HG03108 (cell line): Measurements from ENCODE around the gene SDHAF3.
"Not testable (repeated sequence)": the region's sequence is repeated elsewhere in the genome, so short reads cannot be mapped to it uniquely, and the experiment has no call there.

ENCODE experiments used
- ATAC-seq: cut with Tn5 transposase; IDR thresholded peaks from one replicate; pipeline ENCODE4 v1.9.1; 2021; ENCODE audit warnings: moderate library complexity; ENCODE audit not compliant: unreplicated experiment

Gene SDHAF3

DNA sequence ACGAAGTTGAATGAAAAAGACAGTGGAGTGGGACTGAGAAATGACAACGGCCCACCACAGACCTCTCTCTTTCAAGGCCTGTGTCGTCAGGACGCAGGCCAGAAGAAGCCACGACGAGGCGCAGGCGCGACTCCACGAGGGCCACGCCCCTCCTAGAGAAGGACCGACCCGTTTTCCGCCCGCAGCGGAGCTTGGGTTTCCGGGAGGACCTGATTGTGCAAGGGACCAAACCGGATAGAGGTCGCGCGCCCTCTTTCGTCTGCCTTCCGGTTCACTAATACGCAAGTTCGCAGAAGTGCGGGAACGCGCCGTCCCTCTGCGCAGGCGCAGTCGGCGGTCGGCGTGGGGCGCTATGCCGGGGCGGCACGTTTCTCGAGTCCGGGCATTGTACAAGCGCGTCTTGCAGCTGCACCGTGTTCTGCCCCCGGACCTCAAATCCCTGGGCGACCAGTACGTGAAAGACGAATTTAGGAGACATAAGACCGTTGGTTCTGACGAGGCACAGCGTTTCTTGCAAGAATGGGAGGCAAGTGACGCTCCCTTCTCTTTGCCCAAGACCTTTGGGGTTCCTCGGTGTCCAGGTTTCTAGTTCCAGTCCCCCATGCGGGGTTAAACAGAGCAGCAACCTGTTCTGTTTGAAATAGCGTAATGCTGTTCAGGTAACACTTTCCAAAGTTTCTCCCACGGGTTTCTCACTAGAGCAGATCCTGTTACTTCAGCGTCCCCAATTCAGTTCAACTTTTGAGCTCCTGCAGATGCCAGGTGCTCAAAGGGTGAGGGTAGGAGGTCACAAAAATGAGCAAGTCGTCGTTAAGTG lies at the start of gene SDHAF3:
Gene SDHAF3, plus strand, starts transcription at position 327 of the 817 bp plus-strand sequence. Its CDS starts 26 bp downstream, at position 353.
- ATAC-seq = peak; percentile 97

DNA sequence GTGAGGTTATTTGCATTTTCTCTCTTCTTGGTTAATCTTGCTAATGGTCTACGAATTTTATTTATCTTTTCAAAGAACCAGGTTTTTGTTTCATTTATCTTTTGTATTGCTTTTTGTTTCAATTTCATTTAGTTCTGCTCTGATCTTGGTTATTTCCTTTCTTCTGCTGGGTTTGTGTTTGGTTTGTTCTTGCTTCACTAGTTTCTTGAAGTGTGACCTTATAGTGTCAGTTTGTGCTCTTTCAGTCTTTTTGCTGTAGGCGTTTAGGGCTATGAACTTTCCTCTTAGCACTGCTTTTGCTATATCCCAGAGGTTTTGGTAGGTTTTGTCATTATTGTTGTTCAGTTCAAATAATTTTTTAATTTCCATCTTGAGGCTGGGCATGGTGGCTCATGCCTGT lies 45.5 kb upstream of the SDHAF3 start:
- not testable (repeated sequence) for ATAC-seq

DNA sequence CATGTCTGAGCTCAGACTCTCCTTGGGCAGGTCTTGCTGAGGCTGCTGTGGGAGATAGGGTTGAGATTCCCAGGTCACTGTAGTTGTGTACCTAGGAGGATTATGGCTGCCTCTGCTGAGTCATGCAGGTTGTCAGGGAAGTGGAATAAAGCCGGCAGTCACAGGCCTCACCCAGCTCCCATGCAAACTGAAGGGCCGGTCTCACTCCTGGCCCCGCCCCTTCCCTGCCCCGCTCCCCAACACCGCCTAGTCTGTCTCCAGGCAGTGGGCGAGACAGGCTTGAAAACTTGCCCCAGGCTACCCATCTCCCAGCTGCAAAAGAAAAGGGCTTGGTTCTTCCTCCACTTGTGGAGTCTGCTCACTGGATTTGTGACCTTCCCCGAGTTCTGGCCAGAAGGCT lies 41.6 kb upstream of the SDHAF3 start:
- ATAC-seq = no peak

DNA sequence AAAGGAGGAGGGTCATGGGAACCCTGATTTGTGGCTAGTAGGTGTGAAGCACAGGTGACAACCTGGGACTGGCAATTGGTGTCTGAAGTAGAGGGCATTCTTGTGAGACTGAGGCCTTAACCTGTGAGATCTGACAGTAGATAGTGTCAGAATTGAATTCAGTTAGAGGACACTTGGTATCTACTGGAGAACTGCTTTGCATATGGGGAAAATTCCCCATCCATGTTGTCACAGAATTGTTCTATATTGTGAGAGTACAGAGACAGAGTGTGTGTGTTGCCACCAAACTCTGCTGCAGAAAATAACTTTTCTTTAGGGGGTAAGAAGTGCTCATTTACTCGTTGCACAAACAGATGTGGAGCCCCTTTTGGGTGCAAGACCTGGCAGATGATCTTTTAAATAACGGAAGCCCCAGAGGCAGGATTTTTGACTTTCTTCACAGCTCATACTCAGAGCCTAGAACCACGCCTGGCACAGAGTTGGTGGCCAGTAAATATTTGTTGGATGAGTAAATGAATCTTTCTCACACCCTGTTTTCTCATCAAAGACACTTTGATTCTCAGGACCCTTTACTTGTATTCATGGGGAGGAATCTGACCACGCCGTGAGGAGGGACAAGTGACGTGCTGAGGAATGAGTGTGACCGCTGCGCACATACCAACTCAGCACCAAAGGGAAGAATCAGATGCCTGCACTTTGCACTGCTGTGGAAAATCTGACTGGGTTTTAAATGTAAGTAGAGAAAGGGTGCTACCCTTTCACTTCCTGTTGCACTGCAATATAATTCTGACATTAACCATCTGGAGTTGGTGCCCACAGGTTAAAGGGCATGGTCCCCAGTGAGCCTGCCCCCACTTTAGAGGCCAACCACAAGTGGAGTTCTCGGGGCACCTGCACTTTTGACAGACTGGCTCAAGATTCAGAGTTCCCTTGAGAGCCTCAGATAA lies 39.2 kb upstream of the SDHAF3 start:
- no peak for ATAC-seq

DNA sequence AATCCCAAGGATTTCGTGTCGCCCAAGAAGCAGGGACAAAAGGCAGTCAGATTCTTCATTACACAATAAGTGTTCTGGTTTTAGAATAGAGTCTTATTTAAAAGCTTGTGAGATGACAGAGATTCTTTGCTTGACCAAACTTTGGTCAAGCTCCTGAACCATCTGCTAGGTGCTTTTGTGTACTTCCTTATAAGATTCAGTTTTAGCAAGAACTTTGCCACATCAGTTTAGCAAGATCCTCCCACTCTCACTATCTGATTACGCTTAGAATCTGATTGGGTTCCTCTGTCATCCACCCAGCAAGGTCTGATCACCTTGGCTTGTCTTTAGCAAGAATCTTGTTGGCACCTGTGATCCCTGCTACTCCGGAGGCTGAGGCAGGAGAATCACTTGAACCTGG lies 38.2 kb upstream of the SDHAF3 start:
- no peak for ATAC-seq

DNA sequence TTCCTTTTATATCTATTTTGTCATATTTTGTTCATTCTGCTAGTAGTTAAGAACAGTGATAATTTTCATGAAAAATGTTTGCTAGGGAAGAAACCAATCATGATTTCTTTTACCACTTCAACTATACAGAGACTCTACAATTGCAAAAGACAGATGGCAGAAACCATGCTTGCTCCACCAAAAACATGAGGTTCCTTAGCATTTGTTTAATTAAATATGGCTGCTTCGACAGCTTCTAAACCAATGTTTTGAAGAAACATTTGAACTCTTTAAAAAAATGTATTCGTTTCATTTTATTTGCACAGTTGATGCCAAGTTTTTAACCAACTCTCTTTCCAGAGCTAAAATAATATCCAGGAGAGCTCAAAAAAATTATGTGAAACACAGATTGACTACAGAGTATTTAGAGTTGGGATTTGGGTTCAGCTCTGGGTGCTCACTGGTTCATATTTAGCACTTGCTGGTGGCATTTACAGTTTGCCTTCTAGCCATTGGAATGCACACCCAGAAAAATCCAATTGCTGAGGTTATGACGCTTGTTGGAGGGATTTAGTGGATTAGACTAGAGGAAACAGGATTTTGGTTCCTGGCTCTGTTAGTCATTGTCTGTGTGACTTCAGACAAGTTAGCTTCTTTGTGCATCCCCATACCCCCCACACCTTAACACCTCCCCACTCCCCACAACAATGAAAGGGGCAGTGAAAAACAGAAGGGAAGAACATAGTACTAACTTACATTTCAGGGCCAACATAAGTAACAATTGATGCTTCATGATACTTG lies 35.8 kb upstream of the SDHAF3 start:
- ATAC-seq = no peak

DNA sequence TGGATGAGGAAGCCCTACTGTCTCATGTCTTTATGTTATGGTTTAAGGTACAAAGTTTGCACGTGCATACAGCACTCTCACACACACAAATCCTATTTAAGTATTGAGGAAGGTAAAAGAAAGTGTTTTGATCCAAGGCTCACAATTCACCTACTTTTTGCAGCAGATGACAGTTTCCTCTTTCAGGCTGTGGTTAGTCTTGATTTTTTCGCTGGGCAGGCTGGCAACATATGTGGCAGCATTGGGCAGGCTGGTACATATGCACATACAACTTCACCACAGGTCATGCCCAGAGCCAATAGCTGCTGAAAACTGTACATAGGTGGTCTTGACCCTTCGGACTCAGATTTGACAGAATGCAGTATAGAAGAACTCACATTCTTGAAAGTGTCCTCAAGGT lies 29.1 kb upstream of the SDHAF3 start:
- no peak for ATAC-seq

DNA sequence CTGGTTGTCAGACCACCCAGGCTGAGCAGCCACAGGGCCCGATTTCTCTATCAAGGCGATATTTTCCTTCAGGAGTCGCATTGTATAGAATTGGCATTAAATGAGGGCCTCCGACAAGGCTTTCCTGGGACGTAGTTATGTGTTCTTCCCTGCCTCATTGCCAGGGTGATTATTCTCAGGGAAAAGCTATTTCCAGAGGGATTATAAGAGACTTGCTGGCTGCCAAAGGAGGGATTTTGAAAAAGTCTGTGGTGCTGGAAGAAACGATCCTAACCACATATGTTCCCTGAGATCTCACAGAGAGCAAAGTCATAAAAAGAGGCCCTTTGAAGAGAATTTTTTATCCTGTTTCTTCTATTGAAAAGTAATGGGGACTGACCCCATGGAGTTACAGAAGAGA lies 27.7 kb upstream of the SDHAF3 start:
- ATAC-seq = no peak

DNA sequence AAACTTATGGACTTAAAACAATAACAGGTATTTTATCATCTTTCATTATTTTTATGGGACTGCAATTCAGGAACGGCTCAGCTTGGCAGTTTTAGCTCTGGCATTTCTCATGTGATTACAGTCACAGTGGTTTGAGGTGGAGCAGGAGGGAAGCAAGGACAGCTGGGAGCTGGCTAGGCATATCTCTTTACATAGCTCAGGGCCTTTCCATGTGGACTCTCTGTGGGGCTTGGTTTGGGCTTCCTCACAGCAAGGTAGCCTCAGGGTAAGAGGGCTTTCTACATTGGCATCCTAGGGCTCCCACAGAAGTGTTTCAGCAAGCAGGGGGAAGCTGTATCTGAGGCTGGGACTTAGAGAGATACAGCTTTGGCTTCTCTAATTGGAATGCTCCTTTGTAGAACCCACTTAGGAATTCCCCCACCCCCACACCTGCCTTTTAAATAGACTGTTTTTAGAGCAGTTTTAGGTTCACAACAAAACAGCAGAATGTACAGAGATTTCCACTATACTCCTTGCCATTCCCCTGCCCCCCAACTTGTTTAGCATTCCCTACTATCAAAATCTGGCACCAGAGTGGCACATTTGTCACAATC lies 26.6 kb upstream of the SDHAF3 start:
- ATAC-seq = no peak

DNA sequence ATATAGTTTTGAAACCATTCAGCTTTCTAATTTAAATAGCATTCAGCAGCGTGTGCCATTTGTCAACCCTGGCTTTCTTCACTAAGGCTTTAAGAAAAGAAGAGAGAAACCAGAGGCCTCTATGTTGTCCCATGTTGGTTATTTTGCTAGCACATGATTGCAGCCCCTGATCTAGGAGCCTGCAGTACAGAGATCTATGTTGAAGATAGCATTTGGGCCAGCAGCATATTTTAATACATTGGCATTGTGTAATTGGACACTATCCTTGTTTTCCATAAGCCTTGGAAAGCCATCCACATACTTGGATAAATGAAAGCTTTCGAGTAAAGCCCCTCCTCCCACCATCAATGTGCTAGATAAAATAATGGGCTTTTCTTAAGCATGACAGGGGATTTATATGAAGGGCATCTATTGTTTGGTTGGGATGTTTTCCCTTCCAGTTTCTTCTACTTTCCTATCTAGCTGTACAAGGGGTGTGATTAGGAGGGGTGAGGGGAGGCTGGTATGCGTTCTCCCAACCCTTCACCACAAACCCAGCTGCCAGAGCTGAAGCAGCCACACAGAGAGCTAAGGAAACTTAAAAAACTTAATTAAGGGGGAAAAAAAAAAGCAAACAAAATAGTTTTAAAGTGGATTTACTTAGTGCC lies 23.1 kb upstream of the SDHAF3 start:
- ATAC-seq = no peak

DNA sequence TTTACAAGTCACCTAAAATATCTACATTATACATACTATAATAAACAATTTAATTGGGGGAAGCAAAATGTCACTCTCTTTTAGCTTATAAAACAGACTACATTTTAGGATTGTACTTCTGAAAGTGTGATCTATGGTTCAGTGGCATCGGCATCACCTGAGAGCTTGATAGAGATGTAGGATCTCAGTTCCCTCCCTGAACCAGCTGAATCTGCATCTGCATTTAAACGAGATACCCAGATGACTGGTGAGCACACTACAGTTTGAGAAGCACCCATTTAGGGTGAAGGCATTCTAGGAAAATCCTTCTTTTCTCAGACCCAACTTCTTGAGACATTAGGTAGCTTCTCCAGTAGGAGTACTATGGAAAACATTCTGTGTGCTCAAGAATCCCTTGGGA lies 21.5 kb upstream of the SDHAF3 start:
- ATAC-seq = no peak

DNA sequence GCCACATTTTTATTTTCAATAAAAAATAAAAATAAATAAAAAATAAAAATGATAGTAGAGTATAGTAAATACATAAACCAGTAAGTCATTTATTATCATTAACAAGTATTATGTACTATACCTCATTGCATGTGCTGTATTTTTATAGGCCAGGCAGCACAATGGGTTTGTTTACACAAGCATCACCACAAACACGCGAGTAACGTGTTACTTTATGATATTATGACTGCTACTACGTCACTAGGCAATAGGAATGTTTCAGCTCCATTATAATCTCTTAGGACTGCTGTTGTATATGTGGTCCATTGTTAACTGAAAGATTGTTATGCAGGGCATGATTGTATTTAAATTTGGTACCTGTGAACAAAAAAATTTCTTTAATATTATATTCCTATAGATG lies 20.8 kb upstream of the SDHAF3 start:
- ATAC-seq = no peak

DNA sequence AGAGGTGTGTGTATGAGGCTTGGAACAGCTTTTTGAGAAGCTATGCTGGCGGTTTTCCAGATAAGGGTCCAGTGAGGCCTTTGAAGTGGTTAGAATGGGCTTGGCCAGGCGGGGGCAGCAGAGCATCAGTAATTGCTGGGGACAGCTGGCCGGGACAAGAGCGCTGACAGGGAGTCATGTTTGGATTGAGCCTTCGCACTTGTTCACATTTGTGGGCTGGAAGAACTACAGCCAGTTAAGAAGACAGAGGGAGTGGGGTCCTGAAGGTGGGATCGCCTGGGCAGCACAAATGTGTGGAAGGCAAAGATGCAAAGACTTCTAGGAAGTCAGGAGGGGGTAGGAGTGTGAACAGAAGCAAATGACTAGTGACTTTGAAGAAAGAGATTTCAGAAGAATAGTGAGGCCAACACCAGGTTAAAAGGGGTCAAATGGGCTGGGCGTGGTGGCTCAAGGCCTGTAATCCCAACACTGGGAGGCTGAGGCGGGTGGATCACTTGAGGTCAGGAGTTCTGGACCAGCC lies 12.7 kb upstream of the SDHAF3 start:
- peak; percentile 82 for ATAC-seq

DNA sequence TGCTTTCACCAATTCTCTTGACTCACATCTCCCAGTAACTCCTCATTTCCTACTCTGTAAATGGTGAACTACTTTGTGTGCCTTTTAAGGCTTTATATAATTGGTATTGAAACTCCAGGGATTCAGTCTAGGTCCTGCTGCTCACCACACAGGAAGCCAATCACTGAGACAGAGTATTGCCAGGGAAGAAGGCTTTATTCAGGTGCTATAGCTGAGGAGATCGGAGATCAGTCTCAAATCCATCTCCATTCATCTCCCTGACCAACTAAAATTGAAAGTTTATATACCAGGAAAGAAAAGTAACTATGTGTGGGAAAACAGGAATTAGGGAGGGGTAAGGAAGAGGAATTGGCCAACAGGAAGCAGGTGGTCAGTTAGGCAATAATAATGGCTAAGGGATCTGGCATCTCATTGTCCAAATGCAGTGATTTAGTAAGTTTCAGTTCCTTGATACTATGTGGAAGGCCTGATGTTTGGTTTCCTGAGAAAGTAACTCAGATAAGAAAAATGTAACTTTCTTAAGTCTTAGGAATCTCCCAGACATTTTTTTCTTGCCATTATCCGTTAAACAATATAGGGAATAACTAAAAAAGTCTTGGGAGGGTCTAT lies 10.2 kb upstream of the SDHAF3 start:
- no peak for ATAC-seq

DNA sequence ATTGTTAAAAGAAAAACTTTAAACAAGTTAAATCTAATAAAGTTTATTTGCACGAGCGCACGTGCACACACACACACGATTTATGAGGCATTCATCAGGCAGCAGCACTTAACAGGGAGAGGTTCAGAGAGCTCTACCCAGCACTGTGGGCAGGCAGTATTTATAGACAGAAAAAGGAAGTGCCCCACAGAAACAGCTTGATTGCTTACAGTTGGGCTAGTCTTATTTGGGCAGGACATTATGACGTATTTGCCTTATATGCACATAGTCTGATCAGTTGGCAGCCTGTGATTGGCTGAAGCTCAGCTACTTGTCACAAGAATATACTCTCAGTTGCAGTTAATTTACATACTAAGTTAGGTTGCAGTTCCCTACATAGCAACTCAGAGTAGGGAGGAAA lies 1.2 kb upstream of the SDHAF3 start:
- no peak for ATAC-seq

DNA sequence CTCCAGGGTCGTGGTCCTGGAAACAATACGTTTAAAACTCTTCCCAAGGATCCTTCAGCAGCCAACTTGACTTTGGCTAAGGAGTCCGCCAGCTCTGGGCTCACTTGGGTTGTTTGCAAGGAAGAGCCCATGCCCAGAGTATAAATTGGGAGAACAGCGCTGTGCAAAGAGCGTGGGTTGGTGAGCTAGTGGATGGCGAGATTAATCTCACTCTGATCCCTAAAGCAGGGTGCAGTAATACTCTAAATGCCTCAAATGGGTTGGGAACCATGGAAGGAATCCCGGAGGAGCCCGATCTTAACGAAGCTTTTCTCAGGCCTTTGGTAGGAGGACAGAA lies 495 bp upstream of the SDHAF3 start:
- no peak for ATAC-seq

DNA sequence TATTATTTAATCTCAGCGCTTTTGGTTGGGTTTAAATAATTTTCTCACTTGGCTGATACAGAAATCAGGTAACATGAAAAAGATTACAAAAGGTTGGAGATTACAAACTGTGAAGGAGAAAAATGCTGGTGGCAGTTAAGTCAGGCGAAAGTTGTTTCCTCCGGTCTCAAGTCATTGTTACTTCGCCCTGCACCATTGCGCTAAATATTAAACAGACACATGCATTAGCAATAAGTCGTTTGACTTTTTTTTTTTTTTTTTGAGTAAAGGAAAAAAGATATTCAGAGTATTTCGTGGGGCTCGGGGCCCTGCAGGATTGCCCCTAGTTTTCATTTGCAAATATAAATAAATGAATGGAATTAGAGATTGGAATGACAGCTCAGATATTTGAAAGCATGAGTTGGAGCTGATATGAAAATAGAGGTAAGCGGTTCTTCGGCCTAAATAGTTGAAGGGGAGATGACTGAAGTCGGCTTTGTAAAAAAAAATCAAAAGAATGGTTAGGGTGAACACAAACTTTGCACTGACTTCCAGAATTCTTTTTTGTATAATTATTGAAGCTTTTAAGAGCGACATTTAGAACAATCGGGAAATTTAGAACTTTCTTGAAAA lies 914 bp downstream of the SDHAF3 start:
- ATAC-seq = no peak

DNA sequence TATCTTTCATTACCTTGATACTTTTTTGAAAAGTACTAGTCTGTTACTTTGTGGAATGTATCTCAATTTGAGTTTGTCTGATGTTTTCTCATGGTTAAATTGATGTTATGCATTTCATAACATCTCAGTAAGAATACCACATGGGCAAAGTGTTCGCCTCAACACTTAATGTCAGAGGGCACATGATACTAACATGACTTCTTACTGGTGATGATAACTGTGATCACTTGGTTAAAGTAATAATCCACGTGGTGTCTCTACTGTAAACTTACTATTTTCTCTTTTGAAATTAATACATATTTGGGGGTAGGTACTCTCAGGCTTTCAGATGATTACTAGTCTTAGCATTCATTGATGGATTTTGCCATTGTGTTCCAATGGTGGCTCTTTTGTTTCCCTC lies 2.2 kb downstream of the SDHAF3 start:
- ATAC-seq = no peak

DNA sequence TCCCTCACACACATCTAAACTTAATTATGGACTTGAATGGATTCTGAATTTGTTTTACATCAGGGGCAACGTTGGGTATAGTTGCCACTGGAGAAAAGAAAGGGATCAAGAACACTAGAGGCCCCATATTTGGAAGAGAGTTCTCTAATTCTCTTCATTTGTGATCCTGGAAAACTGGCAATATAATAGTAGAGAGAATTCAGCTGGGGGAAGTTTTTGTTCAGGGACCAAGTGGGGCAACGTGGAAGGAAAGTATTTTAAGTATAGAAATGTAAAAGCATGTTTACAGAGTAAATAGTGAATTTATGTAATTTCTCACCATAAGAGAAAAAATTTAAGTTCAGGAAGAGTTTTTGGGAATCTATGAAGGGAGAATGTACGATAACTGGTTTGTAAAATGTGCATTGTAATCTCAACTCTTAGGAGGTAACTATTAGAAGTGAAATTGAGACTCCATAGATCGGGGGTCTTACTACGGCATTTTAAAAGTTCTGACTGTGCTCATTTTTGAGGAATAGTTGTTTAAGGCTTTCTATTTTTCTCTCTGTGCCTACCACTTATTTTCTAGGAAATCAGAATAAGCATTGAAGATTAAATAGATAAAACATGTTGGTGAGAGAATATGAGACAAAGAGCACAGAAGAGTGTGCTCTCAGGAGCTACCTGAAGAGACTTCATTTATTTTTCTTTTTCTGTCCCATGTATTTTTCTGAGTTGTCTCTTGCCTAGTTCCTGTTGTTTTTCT lies 3.4 kb downstream of the SDHAF3 start:
- no peak for ATAC-seq
